HepG2 (cell line): ENCODE data around the gene NKX1-2. TPM values are rescaled to one million over a fixed set of nuclear protein-coding genes. Genes with fewer than 3 reads are reported as not detected.
A peak's percentile ranks its signal among the peaks of the same experiment; 100 is the strongest.

Experiments
- ARNT ChIP-seq: fragments of 450-650 bp; IDR thresholded peaks from 2 replicates; pipeline ENCODE4 v1.6.1; 2017
- BRF2 ChIP-seq: sonication (generic); formaldehyde crosslinking; IDR thresholded peaks from 2 replicates; pipeline ENCODE4 v1.8.1; 2022; ENCODE audit warnings: mild to moderate bottlenecking, missing genetic modification reagents
- DZIP1 ChIP-seq: sonication (generic); formaldehyde crosslinking; IDR thresholded peaks from 2 replicates; pipeline ENCODE4 v1.5.0; 2020; ENCODE audit warnings: mild to moderate bottlenecking, missing genetic modification reagents
- ELF4 ChIP-seq: sonication (generic); formaldehyde crosslinking; IDR thresholded peaks from 2 replicates; pipeline ENCODE4 v1.5.0; 2020; ENCODE audit warnings: missing genetic modification reagents, mild to moderate bottlenecking, moderate library complexity, borderline replicate concordance
- EP300 ChIP-seq, 3 experiments: sonication (generic) in 1 of 3; formaldehyde crosslinking in 1 of 3; IDR thresholded peaks; 2 replicates each; pipeline versions ENCODE4 v1.5.1 to v1.6.1; 2011 to 2020; ENCODE audit warnings: low read depth in 2 of 3, low read length in 2 of 3, borderline replicate concordance in 1 of 3, improper control_type of control experiment in 1 of 3, mild to moderate bottlenecking in 1 of 3, missing genetic modification reagents in 1 of 3, moderate library complexity in 1 of 3
- EZH2 ChIP-seq: conservative IDR thresholded peaks from 2 replicates; pipeline ENCODE4 v1.6.1; 2012; ENCODE audit warnings: mild to moderate bottlenecking, low read depth, low read length, moderate library complexity
- FOXA3 ChIP-seq: IDR thresholded peaks from 2 replicates; pipeline ENCODE4 v1.6.1; 2016; ENCODE audit warnings: missing genetic modification reagents, missing compliant biosample characterization
- FOXO1 ChIP-seq: sonication (generic); formaldehyde crosslinking; IDR thresholded peaks from 2 replicates; pipeline ENCODE4 v1.4.0; 2020; ENCODE audit warnings: missing genetic modification reagents
- GFI1 ChIP-seq: sonication (generic); formaldehyde crosslinking; IDR thresholded peaks from 2 replicates; pipeline ENCODE4 v1.5.0; 2020; ENCODE audit warnings: missing genetic modification reagents, mild to moderate bottlenecking, borderline replicate concordance
- IRF2 ChIP-seq: IDR thresholded peaks from 2 replicates; pipeline ENCODE4 v1.6.1; 2018; ENCODE audit warnings: missing genetic modification reagents, missing compliant biosample characterization
- PCBP1 ChIP-seq: fragments of 200-400 bp; formaldehyde crosslinking; IDR thresholded peaks from 2 replicates; pipeline ENCODE4 v1.6.1; 2017; ENCODE audit warnings: mild to moderate bottlenecking, low read depth, low read length, borderline replicate concordance
- TCF7 ChIP-seq: sonication (generic); IDR thresholded peaks from 2 replicates; pipeline ENCODE4 v1.6.1; 2016; ENCODE audit warnings: antibody characterized with exemption, low read depth
- ZBTB21 ChIP-seq: sonication (generic); formaldehyde crosslinking; IDR thresholded peaks from 2 replicates; pipeline ENCODE4 v1.4.0; 2020; ENCODE audit warnings: missing genetic modification reagents
- ZFP41 ChIP-seq: sonication (generic); formaldehyde crosslinking; IDR thresholded peaks from 2 replicates; pipeline ENCODE4 v1.4.0; 2020; ENCODE audit warnings: mild to moderate bottlenecking, missing genetic modification reagents, borderline replicate concordance
- ZFYVE20 ChIP-seq: sonication (generic); formaldehyde crosslinking; IDR thresholded peaks from 2 replicates; pipeline ENCODE4 v1.8.0; 2023; ENCODE audit warnings: low read depth, mild to moderate bottlenecking, moderate library complexity, missing genetic modification reagents, borderline replicate concordance
- ZNF138 ChIP-seq: sonication (generic); formaldehyde crosslinking; IDR thresholded peaks from 2 replicates; pipeline ENCODE4 v1.5.0; 2020; ENCODE audit warnings: mild to moderate bottlenecking, low read depth, missing genetic modification reagents
- ZNF549 ChIP-seq: sonication (generic); formaldehyde crosslinking; IDR thresholded peaks from 2 replicates; pipeline ENCODE4 v1.5.0; 2020; ENCODE audit warnings: missing genetic modification reagents
- ZNF589 ChIP-seq: sonication (generic); formaldehyde crosslinking; conservative IDR thresholded peaks from 2 replicates; pipeline ENCODE4 v1.8.0; 2022; ENCODE audit warnings: mild to moderate bottlenecking, moderate library complexity, missing genetic modification reagents
- ZNF674 ChIP-seq: sonication (generic); formaldehyde crosslinking; IDR thresholded peaks from 2 replicates; pipeline ENCODE4 v1.5.0; 2020; ENCODE audit warnings: low read depth, mild to moderate bottlenecking, missing genetic modification reagents
- polyA plus RNA-seq, 8 experiments: library from polyadenylated mRNA; depleted of rRNA in 3 of 8; stranded (reverse) in 7 of 8; unstranded in 1 of 8; fragments of >200 nt; fragmentation: Illumina TruSeq in 4 of 8; extraction: Trizol in 4 of 8; gene quantifications; 2 replicates each; pipeline versions ENCODE4 v1.2.1 to v1.2.3, GENCODE V29; 2011 to 2016; ENCODE audit warnings: low read depth in 4 of 8, missing spikeins in 1 of 8, mixed read lengths in 1 of 8; ENCODE audit not compliant: insufficient read depth in 1 of 8
- total RNA-seq, 5 experiments: library from RNA; depleted of rRNA; stranded (reverse); fragments of >200 nt; fragmentation: Illumina TruSeq; extraction: Trizol; gene quantifications; 2 replicates each; pipeline ENCODE4 v1.2.3, GENCODE V29; 2016; ENCODE audit warnings: low read depth in 1 of 5
- TF ChIP-seq, protein P1 (sequence below): sonication (generic); formaldehyde crosslinking; IDR thresholded peaks from 2 replicates; pipeline ENCODE4 v1.4.0; 2020; ENCODE audit warnings: mild to moderate bottlenecking, low read depth, missing genetic modification reagents
- TF ChIP-seq, protein P2 (sequence below): IDR thresholded peaks from 2 replicates; pipeline ENCODE4 v1.6.1; 2016; ENCODE audit warnings: missing compliant biosample characterization, missing genetic modification reagents, borderline replicate concordance
- TF ChIP-seq, protein P3 (sequence below): sonication (generic); formaldehyde crosslinking; IDR thresholded peaks from 2 replicates; pipeline ENCODE4 v1.5.0; 2020; ENCODE audit warnings: missing genetic modification reagents

The NKX1-2 gene
- total and polyA plus RNA-seq, 2 of the 13 experiments (the other 11 are each of a cell fraction or from before 2014, with no cell fraction given) = not detected

- TF ChIP-seq BRF2 (CRISPR knock-in tag) (no peak), ZNF138 (CRISPR knock-in tag) (no peak), TCF7 (peak; percentile 11; the same call in 1 of the 2 replicates), ZNF674 (no peak), GFI1 (CRISPR knock-in tag) (peak; percentile 45; the same call in 1 of the 2 replicates), FOXO1 (CRISPR knock-in tag) (no peak), FOXA3 (CRISPR knock-in tag) (0 out of 2 replicates have a peak, but pooled peaks have one; percentile 20), ZFYVE20 (CRISPR knock-in tag) (no peak), EZH2 (no peak), PCBP1 (no peak), ZNF549 (no peak), IRF2 (CRISPR knock-in tag) (no peak), EP300 (IDR thresholded peaks at IDR 0.05; ENCODE audit: low read depth in 2 of 2, low read length in 2 of 2) (no peak), EP300 (CRISPR knock-in tag; IDR thresholded peaks at IDR 0.05; ENCODE audit: borderline replicate concordance) (no peak), ARNT (no peak), ZFP41 (CRISPR knock-in tag) (no peak), ZBTB21 (CRISPR knock-in tag) (no peak), ELF4 (CRISPR knock-in tag) (no peak), DZIP1 (CRISPR knock-in tag) (no peak), ZNF589 (CRISPR knock-in tag) (no peak)
- TF ChIP-seq, protein P1, sequence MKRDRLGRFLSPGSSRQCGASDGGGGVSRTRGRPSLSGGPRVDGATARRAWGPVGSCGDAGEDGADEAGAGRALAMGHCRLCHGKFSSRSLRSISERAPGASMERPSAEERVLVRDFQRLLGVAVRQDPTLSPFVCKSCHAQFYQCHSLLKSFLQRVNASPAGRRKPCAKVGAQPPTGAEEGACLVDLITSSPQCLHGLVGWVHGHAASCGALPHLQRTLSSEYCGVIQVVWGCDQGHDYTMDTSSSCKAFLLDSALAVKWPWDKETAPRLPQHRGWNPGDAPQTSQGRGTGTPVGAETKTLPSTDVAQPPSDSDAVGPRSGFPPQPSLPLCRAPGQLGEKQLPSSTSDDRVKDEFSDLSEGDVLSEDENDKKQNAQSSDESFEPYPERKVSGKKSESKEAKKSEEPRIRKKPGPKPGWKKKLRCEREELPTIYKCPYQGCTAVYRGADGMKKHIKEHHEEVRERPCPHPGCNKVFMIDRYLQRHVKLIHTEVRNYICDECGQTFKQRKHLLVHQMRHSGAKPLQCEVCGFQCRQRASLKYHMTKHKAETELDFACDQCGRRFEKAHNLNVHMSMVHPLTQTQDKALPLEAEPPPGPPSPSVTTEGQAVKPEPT = no peak
- TF ChIP-seq, protein P2, sequence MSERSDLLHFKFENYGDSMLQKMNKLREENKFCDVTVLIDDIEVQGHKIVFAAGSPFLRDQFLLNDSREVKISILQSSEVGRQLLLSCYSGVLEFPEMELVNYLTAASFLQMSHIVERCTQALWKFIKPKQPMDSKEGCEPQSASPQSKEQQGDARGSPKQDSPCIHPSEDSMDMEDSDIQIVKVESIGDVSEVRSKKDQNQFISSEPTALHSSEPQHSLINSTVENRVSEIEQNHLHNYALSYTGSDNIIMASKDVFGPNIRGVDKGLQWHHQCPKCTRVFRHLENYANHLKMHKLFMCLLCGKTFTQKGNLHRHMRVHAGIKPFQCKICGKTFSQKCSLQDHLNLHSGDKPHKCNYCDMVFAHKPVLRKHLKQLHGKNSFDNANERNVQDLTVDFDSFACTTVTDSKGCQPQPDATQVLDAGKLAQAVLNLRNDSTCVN (CRISPR knock-in tag) = no peak
- TF ChIP-seq, protein P3, sequence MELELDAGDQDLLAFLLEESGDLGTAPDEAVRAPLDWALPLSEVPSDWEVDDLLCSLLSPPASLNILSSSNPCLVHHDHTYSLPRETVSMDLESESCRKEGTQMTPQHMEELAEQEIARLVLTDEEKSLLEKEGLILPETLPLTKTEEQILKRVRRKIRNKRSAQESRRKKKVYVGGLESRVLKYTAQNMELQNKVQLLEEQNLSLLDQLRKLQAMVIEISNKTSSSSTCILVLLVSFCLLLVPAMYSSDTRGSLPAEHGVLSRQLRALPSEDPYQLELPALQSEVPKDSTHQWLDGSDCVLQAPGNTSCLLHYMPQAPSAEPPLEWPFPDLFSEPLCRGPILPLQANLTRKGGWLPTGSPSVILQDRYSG (CRISPR knock-in tag) = no peak
Observed at GRCh38 chr10:124425227-124425962, 24.4 kb downstream of the NKX1-2 start (continued).
